NCI-H345 treated with DMSO at 0.1 percent for 48 hours (cell line): ENCODE data around the gene RPS21.
"Not testable (repeated sequence)": the region's sequence is repeated elsewhere in the genome, so short reads cannot be mapped to it uniquely, and the experiment has no call there.

Experiments used
- DNase-seq: peaks from one replicate; lab custom pipeline; 2025; ENCODE audit not compliant: unreplicated experiment; lab: John Stamatoyannopoulos, UW

RPS21 gene

DNA sequence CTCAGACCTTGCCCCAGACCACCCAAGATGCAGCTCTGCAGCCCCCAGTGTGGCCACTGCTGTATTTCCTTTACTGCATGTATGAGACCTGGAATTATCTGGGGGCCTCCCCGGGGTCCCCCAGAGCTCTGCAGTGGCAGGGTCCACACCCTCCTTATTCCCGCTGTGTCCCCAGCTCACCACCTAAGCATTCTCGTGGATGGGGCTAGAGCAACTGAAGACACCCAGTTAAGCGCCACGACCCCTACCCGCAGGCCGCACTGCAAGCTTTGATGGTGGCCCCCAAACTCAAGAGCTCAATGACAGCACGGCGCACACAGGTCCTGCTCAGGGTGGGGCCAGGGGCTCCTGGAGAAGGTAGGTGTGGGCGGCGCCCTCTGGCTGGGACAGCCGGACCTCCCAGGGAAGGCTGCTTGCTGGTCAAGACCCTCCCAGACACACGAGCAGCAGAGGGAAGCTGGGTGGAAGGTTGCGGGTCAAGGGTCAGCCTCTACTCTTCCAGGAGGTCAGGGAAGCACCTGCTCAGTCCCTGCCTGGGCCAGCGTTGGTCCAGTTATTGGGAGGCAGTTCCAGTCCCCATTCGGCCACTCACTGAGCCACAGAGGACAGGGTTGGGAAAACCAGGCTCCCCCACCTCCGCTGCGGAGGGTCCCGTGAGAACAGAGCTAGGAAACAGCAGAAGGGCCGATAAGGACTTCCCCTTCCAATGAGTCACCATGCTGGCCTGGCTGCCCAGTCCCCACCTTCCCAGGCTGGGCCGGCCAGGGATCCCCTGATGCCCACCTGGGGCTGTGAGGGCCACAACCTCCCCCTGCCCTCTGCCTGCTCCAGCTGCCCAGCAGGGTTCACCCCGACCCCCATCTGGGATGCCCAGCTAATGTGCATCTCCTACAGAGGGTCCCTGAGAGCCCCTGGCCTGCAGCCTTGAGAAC lies 22.7 kb upstream of the RPS21 start:
- DNase-seq: no peak

DNA sequence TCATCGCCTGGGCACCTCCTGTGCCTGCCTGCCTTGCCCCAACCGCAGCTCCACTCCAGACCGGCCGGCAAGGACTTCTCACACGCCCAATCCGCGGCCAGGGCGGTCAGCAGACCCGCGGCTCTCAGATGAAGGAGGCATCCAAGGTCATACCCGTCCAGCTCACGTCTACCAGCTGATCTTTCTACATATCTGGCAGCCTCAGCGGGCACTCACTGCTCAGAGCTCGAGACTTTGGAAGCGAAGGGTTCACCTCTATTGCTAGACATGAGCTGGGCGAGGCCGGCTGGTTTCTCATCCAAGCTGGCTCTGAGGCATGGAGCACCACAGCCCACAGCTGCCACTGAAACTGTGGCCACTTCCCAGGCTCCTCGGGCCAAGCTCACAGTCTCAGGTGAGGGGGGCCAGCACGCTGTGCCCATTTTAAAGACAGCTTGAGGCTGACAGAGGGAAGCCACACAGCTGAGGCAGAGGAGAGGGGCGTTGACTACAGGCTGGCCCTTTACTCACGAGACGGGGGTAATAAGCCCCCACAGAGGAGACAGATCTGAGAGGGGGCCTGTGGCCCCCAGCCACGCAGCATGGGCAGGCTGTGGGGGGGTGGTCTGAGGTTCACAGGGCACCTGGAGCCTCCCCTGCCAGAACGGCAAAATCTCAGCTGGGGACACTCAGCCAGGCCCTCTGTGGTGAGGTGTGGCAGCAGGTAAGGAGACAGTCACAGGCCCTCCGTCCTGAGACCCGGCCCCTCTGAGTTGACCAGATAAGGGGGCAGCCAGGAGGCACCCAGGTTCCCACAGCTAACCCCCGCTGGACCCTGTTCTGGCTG lies 21.8 kb upstream of the RPS21 start:
- no peak for DNase-seq

DNA sequence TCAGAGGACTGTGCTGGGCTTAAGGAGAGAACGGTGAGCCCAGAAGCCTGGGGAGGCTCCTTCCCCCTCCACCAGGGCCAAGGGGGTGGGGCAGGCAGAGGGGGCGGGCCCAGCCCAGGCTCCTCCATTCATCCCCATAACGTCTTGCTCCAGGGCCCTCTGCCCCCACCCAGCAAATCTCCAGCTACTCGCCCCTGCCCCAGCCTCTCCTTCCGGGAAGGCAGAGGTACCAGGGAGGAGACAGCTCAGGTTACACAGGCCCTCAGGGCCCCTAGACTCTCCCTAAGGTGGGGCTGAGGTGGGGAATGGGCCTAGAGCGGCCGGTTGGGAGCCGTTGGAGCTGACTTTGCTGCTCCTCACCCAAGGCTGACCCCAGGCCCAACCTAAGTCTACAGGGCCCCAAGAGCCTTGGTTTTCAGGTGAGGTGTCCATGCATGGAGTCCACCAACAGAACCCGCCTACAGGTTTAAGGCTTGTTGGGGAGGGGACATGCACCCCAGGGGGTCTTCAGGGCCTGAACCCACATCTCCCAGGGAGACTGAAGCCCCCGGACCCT lies 21.0 kb upstream of the RPS21 start:
- DNase-seq: no peak

DNA sequence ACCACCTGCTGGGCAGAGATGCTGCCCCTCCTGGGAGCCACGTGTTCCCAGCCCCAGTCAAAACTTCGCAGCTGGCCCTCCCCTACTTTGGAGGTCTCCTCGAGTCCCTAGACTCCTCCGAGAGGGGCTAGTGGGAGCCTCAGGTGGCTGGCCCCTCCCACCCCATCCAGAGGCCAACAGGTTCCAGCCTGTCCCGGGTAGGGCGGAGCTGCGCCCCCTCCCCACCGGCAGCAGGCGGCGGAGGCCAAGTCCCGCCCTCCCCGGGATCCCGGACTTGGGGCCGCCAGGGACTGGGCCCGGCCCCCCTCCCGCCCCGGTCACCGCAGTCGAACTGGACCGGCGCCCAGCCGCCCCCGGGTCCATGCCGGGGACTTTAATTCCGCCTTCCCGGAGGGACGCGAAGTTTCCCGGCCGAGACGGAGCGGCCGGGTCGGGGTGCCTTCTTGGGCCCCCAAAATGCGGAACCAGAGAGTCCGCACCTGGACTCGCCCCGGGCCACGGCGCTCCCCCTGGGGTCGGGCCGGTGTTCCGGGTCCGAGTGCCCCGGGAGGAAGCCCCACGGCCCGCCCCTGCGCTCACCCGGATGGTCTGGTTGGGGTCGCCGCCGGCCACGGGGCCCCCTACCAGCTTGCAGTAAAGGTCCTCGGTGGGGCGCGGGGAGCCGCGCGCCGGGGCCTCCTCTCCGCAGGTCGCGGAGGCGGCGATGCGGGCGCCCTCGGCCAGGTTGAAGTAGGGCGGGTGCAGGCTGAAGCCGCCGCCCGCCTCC lies 20.4 kb upstream of the RPS21 start:
- DNase-seq: peak; percentile 43

DNA sequence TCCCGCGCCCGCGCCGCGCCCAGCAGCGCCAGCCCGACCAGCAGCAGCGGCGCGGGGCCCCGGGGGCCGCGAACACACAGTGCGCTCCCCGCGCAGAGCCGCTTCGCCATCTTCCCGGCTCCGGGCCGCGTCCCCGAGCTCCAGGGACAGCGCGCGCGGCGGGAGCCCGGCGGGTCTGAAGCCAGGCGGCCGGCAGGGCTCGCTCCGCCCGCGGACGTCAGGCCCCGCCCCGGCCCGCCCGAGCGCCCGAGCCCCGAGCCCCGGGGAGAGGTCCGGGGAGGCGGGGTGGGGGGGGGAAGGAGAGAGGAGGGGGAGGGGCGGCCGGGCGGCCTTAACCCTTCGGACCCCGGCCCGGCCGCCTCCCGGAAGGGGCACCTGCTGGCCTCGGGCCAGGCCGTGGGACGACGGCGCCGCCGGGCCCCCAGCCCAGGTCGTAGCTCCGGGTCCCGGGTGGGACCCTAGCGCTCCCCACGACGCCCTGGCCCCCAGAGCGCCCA lies 19.7 kb upstream of the RPS21 start, which contains the start of gene LAMA5:
TSS of gene LAMA5 (minus strand) at position 177 of the 497 bp plus-strand sequence. CDS start at position 110, 67 bp downstream.
- no peak for DNase-seq

DNA sequence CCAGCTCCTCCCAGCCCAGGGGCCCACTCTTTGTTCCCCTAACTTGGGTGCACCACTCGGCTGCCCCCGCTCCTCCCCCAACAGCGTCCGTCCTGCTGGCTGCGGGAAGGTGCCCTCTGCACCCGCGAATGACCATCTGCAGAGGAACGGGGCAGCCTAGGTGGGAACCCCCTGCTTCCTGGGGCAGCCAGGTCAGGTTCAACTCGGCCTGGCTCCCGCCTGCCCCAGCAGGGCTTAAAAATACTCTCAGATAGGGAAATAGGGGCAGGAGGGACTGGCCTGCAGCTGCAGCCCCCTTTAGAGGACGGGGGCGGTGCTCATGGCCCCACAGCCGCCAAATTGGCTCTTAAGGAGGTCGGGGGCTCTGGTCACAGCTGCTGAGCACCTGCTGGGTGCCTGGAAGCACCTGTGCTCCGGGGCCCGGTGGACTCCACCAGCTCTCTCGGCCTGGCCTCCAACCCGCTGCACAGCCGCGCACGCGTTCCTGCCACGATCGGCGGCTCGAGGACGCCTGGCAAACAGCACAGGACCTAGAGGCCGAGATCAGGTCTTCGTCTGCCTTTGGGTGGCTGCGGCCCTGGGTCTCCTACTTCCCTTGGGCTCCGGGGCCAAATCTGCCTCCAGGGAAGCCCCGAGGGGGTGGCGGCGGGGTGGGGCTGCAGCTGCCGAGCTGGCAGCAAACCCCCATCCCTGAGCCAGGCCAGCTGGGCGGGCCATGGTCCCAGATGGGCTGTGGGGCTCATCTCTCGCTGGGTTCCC lies 19.1 kb upstream of the RPS21 start:
- DNase-seq: peak; percentile 48

DNA sequence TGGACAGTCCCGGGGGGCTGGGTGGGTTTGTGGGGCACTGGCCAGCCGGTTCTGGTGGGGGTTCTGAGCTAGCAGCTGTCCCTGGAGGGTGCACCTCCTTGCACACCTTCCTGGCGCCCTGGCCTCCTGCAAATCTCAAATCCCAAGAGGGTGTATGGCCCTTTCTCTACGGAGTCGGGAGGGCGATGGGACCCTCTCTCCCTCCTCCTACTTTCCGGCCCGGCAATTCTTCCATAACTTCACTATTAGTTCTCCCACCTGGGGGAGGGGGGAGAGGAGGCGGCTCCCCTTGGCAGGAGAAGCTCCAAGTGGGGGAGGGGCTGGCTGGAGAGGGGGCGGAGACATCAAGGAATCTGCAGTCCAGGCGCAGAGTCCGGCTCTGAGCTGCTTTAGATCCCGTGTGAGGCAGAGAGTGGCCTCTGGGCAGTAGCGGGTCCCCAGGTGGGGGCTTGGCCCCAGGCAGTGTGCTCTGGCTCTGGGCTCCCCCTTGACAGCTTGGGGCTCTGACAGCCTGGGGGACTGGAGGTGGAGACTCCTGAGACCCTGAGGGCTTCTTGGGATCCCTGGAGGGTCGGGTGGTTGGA lies 18.4 kb upstream of the RPS21 start:
- DNase-seq: no peak

DNA sequence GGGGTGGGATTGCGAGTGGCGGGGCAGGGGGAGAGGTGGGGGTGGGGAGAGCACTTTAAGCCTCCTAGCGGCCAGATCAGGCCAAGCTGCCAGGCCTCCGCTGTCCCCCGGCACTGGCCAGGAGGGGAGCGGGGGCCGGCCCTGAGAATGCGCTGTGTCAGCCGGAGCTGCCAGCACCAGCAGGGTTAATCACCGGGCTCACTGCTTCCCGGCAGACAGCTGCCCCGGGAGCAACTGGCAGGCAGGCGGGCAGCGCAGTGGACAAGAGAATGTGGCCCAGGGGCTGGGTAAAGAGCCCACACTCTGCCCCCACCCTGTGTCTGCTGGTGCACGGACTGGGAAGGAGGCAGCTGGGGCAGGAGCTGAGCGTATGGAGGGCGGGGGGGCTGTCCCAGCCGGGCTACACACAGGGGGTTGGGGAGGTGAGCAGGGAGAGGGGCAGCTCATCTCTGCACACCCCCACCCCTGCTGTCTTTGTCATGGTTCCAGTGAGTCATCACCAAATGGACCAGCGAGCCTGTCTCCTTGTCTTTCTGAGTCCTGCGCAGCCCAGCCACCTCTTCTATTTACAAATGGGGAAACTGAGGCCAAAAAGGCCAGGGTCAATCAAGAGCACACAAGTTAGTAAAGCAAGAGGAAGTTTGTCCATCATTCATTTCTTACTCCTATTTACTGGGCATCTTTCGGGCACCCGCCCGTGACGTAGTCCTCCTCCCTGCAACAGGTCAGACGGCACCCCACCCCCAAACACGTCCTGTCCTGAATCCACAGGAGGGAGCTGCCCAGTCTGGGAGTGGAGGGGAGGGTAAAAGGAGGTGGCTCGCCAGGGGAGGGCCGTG lies 17.7 kb upstream of the RPS21 start:
- DNase-seq: no peak

DNA sequence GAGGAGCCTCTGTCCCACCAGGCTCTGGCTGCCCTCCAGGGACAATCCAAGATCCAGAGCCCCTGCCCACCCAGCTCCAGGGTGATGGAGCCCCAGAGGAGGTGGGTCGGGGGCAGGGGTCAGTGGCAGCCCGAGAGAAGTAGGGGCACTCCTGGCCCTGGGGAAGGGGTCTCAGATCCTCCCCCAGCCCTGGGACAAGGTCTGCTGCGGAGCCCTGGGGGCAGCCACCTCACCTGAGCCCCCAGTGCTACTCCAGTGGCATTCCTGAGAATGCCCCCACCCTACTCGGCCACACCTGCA lies 17.1 kb upstream of the RPS21 start:
- DNase-seq: no peak

DNA sequence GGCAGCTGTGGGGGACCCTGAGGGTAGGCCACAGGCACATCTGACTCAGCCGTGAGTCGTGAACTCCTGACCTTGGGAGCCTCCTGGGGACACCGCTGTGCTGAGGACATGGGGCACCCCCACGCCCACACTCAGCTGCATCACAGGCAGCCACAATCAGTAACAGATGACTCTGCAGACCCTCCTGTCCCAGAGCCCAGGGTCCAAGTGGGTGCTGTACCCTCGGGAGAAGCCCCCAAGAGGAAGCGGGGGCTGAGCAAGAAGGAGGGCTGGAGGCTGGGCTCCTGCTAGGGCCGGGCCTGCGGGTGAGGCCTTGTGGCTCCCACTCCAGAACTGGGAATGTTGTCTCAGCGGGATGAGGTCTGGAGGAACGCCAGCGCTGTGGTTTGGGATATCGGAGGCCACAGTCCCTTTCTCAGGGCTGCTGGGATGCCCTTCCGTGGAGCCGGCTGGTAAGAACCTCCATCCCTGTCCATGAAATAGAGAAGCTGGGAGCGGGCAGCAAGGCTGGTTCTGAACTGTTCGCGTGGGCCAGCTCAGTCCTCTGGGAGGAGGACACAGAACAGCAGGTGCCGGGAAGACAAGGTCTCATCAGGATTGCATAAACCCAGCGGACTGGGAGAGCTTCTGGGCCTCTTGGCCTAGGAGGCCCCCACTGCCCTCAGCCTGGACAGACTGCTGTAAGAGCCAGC lies 16.6 kb upstream of the RPS21 start:
- no peak for DNase-seq

DNA sequence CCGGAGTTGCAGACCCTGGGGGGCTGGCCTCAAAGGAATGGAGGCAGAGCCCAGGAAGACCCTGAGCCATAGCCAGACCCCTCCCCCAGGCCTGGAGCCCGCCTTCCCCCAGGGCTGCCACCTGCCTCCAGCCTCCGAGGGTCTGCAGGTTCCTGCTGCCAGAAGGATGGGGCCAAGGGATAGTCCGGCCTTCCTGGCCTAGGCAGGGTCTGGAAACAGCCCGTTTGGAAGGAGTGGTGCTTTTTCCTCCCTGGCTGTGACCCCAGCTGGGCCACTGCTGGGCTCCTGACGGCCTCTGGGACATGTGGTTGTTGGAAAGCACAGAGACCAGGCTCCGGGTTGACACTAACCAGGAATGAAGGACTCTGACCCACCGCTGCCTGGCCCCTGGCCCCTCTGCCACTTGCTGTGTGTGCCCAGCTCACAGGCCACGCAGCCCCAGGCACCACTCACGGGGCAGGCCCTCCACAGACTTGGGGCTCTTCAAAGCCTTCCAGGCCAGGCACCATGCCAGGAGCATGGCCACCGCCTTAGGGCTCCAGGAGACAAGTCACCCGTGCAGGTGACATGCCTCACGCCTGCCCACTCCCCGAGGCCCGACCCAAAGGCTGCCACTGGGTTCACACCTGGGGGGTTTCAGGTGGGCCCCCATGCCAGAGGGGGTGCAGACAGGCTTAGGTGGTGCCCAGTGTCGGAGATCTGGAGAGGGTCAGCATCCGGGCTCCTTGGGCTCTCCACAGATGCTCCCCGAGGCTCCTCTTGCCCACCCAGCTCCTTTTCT lies 15.9 kb upstream of the RPS21 start:
- no peak for DNase-seq

DNA sequence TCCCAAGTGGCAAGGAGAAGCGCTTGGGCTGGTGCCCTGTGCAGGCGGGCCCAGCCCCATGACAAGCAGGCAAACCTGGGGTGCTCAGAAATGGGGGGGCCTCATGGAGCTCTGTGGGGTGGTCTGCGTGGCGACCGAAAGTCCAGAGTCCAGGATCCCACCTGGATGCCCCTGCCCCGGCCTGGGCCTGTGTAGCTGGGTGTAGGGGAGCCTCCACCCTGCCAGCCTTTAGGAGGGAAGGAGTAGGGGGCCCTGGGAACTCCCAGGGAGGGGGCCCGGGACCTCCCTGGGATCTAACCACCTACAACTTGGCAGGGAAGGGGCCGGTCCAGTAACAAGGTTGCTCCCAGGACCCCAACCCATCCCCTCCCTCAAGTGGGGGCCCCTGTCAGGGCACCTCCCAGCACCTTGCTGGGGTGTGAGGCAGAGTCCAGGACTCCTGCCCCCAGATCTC lies 15.3 kb upstream of the RPS21 start:
- DNase-seq: no peak

DNA sequence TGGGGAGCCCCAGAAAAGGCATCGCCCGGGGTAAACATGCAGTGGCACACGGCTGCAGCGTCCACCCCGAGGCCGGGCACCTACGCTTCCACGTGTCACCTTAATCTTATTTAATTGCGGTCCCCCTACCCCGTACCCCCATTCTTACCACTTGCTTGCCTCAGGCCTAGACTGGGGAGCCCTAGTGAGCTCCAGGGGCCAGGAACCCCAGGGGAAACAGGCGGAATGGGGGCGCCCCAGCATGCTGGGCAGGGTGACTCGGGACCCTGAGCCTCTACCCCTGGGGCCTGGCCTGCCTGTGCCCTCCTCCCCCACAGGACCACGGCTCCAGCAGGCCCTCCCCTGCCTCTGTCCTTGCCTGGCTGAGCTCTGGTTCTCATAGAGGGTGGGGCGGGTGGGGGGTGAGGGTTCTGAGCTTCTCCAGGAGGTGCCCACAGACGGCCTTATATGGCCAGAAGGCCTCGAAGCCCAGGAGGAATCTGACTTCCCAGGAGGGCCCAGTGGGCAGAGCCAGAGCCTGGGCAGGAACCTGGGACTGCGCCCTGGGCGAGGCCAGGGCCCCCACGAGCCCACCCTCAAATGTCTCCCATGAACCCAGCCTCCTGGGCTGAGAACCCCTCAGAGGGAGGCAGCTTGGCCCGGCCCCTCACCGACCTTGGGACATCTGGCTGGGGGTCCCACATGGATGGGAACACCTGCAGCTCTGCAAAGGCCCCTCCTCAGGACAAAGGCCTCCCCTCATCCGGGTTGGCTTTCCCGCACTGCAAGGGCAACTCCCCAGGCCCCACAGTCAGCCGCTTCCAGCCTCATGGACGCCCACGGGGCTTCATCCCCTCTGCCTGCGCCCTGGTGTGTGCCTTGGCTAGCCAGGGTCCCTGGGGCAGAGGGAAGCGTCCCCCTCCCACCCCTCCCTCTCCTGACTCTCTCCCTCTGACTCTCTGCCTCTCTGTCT lies 14.6 kb upstream of the RPS21 start:
- no peak for DNase-seq

DNA sequence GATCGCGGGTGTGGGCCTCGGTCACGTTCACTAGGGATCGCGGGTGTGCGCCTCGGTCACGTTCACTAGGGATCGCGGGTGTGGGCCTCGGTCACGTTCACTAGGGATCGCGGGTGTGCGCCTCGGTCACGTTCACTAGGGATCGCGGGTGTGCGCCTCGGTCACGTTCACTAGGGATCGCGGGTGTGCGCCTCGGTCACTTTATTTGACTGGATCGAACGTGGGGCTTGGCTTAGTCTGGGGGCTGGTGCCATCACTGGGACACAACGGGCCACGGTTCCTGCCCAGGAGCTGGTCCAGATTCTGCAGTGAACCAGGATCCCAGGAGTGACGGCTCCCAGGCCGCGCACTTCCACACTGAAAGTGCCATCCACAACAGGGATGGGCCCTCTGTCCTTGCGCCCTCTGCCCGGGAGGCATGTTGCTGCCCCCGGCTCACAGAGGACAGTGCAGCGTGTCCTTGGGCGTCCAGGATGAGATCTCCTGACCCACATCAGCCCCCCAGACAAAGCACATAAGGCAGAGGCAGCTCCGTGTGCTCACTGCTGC lies 13.2 kb upstream of the RPS21 start:
- not testable (repeated sequence) for DNase-seq

DNA sequence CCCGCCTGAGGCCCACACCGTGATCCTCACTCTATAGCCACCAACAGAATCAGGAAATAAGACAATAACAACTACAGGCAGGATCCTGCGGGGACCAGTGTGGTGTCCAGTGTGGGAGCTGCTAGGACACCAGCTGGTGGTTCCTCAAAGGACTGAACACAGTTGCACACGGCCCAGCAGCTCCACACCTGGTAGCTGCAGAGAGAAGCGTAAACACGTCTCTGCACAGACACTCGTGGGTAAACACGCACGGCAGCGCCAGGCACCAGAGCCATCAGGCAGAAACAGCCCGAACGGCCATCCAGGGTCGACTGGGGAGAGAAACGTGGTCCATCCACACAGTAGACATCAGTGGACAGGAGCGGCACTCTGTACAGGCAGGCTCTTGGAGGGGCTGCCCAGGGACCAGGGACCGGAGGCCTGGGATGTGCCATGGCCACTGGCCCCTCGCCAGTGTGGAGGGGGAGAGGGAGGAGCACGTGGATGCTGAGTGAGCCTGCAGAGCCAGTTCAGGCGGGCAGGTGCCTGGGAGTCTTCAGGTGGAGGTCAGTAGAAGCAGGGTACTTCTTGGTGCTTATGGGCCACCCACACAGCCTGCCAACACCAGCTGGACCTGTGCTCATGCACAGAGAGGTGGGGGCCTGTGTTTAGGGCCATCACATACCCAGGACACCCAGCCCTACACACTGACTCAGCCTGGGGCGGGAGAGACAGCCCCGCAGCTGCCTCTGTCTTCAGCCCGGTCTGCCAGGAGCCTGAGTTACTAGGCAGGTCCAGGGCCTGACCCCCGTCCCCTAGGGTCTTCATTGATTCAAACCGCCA lies 12.4 kb upstream of the RPS21 start:
- no peak for DNase-seq
